CD4-positive, alpha-beta T cell treated with Interferon alpha-2 for 1 hour (primary cell): Measurements from ENCODE around the gene C12orf43.
A peak's percentile ranks its signal among the peaks of the same experiment; 100 is the strongest.

Experiments
- DNase-seq, 2 donors: peaks; one replicate each; pipeline ENCODE4 v3.0.0-alpha.2; 2020 to 2022

Gene C12orf43

DNA sequence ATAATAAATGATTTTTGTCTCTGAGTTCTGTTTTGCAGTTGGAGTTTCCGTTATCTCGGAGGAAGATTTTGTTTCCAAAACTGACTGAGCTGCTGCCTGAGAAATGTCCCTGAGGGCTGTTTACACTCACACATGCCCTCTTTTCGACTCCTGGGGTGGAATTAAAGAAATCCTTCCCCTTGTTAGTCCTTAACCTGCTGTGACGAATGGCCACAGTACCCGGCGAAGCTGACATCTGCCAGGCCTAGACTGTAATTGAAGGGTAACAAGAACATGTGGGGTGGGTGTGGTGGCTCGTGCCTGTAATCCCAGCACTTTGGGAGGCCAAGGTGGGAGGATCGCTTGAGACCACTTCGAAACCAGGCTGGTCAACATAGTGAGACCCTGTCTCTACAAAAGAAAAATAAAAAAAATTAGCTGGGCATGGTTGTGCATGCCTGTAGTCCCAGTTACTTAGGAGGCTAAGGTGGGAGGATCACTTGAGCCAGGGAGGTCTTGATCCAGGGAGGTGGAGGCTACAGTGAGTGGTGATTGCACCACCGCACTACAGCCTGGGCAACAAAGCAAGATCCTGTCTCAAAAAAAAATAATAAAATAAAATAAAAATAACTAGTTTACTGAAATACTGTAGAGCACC, 14.4 kb upstream of the C12orf43 start:
- no peak for DNase-seq

DNA sequence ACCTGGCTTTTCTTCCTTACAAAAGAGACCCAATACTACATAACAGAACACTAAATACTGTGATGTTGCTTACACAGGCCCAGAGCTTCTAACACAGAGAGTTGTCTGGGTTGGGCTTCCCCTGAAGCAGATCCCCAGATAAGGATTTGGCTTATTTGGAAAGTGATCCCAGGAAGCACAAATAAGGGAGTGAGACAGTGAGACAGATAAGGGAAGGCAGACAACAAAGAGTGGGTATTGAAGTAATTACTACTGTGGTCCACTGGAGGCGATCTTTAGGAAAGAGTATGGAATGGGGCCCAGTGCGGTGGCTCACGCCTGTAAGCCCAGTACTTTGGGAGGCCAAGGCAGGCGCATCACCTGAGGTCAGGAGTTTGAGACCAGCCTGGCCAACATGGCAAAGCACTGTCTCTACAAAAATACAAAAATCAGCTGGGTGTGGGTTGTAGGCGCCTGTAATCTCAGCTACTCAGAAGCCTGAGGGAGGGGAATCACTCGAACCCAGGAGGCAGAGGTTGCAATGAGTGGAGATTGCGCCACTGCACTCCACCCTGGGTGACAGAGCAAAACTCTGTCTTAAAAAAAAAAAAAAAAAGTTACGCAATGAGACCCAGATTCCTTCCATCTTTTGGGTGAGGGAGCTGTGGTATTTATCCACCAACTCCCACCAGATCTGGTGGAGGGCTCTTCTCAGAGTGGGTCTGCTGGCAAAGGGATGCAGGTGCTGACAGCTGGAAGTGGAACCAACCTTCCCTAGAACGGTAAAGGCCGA, 10.2 kb upstream of the C12orf43 start:
- no peak for DNase-seq

DNA sequence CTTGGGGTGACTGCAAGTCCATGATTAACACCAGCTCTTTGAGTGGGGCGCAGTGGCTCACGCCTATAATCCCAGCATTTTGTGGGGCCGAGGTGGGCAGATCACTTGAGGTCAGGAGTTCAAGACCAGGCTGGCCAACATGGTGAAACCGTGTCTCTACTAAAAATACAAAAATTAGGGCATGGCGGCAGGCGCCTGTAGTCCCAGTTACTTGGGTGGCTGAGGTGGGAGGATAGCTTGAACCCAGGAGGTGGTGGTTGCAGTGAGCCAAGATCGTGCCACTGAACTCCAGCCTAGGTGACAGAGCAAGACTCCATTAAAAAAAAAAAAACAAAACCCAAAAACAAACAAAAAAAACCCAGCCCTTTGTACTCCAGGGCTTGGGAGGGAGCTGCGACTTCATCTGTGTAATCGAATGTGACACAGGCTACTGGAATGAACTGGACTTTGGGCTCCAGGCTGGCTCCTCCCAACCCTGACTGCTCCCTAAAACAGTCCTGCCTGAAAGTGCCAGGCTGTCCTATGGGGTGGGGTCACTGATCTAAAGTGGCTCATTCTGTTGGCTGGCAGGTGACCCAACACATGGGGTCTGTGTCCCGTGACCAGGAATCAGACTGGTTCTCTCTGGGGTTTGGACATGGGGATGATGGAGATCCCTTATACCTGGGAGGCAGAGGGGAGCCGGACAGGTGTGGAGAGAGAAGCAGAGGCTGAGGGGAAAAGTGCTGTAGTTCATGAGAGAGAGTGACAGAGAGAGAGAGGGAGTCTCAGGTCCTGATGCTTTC, 9.3 kb upstream of the C12orf43 start:
- no peak for DNase-seq

DNA sequence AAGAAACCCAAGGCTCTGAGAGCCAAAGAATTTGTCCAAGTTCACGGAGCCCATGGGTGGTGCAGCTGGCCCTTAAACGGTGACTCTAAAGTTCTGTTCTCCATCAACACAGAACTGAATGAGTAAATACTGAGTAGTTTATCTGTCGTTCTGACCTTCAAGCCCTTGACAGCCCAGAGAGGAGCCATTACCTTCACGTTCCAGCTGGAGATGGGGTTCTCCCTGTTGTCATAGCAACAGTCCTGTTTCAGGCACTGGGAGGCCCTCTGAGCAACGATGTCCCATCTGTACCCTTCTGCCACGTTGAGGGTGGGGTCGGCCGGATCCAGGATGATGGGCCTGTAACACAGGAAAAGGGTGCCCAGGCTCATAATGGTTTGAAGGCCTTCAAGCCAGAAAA, 7.5 kb upstream of the C12orf43 start:
- DNase-seq = no peak

DNA sequence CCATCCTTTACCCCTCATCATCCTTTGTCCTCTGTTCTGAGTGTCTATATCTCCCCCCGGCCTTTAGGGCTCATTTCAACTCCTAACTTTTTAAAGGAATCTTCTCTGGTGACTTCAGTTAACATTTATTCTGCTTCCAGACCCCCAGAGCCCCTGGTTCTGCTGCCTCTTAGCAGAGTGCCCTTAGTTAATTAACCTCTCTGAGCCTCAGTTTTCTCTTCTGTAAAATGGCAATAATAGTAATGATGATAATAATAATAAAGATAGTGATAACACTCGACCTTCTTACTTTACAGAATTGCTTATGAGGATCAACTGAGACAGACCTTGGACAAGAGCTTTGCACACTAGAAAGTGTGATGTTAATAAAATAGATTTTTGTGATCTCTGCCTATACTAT, 6.4 kb upstream of the C12orf43 start:
- no peak for DNase-seq

DNA sequence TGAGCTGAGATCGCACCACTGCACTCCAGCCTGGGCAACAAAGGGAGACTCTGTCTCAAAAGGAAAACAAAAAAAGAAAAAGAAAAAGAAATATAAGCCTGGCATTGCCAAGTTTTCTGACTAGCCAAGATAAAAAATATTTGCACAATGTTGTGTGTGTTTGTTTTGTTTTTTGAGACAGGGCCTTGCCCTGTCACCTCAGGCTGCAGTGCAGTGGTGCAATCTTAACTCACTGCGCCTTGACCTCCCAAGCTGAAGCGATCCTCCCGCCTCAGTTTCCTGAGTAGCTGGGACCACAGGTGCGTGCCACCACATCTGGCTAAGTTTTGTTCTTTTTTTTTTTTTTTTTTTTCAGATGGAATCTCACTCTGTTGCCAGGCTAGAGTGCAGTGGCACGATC, 5.5 kb upstream of the C12orf43 start:
- DNase-seq = no peak

DNA sequence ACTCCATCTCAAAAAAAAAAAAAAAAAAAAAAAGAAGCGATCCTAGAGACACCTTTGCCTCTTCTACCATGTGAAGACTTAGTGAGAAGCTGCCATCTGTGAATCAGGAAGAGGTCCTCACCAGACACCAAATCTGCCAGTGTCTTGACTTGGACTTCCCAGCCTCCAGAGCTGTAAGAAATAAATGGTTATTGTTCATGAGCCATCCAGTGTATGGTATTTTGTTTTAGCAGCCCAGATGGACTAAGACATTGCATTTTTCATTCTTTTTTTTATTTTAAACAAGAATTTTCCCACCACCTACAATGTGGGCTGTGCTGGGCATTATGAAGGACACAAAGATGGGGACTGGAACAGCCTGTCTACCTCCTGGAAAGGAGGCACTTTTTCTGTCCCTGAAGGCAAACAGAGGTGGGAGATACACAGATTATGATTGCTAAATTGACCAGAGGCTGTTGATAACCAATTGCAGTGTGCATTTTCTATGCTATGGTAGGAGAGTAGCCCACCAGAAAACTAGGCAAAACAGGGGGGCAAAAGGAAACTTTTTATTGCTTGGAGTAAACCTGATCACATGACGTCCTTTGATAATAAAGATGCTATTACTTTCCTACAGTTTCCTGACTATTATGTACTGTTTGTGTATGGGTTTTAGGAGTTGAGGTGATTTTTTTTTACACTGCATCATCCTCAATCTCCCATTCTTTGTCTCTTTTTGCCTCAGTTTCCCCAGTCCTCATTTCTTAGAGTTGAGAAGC, 2.8 kb upstream of the C12orf43 start:
- DNase-seq = no peak

DNA sequence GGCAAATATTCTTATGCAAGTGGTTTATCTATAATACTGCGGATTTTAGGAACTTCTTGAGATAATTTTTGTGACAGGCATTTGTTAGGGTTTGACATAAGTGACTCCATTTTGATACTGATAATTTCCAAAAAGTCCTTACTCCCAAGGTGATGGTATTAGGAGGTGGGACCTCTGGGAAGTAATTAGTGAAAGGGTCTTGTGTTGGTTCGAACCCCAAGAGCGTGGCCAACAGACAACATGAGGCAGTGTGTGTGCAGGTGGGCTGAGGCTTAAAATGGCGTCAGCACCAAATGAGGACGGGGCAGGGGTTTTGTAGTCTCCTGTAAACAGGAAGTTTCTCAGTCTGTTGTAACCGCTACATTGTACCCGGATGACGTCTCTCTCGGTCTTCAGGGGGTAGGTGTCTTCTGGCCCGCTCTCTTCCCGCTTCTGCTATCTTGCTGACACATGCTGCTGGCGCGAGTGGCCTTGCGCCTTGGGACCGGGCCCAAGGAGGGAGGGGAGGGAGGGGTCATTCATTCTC, 1.7 kb upstream of the C12orf43 start:
- DNase-seq = peak in 1 of 2 donors; percentile 39

DNA sequence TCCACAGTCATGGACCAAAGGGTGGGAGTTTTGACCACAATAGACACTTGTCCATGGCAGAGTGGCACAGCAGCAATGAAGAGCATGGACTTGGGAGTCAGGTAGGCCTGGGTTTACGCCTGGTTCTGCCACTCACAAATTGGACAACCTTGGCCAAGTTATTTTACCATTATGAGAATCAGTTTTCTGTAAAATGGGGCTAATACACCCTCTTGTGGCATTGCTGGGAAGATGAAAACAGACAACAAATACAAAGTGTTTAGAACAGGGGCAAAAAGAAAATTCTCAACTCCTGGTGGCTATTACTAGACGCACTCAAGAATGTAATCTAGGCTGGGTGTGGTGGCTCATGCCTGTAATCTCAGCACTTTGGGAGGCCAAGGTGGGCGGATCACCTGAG, 2.6 kb downstream of the C12orf43 start:
- peak in 1 of 2 donors; percentile 4 for DNase-seq

DNA sequence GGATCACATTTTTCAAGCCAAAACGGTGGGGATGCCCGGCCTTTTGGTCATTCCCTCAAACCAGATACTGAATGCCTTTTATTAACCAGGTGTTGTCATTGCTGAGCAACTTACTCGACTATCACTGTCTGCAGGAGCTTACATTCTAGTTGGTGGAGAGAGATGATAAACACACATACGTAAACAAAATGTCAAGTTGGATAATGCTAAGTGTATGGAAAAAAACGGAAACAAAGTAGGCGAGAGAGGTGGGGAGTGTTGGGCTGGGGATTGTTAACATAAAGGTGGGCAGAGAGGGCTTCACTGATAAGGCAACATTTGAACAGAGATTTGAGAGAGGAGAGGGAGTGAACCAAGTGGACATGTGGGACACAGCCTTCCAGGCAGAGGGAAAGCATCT, 4.5 kb downstream of the C12orf43 start:
- no peak for DNase-seq

DNA sequence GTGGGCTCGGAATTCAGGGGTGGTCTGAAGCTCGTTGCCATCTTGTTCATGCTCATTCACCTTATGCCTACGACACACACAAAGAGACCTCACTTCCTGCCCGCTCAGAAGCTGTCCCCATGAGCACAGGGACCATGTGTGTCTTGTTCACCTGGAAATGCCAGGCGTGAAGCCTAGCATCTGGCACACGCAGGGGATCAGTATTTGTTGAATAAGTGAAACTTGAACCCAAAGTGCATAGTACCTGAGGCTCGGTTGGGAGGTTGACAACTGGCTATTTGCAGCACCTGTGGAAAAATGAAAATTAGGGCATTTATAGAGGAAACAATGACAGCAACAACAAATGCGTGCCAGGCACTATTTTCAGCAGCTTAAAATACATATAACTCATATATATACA, 5.4 kb downstream of the C12orf43 start:
- DNase-seq = no peak

DNA sequence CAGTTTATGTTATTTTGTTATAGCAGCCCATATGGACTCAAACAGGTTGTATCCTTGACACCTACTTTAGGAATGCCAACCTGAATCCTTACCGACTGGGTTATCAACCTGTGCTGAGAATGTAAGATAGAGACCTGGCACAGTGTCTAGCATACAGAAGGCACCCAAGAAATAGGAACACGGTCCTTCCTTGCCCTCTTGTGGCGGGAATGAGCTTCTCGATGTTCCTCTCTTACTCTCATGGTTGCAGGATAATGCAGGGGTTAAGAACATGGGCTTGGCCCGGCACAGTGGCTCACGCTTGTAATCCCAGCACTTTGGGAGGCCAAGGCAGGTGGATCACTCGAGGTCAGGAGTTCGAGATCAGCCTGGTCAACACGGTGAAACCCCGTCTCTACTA, 6.5 kb downstream of the C12orf43 start:
- no peak for DNase-seq

DNA sequence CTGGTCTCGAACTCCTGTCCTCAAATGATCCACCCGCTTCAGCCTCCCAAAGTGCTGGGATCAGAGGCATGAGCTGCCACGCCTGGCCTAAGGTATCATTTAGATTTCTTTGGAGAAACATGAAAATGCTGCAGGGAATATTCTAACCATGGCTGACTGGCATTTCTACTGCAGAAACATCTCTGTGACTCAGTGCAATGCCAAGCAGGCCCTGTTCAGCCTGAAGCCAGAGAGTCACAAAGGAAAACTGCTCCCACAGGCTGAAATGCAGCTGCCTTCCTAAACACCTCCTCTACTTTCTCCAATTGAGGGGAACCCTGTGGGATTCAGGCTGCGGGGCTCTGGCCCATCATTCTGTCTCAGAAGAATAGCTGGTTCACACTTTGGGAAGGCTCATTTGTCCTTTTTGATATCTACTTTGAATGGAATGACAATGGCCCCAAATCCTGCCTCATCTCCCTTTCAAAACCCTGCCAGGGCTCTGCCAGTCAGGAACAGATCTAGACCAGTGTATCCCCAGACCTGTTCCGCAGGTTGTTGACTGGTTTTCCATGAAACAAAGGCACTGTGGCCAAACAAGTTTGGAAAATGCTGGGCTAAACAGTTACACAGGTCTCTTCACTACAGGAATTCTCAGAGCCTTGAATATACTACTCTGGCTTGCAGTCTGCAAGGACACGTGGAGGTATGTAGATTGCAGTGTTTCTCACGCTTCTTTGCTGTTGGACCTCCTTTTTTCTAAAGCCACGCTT, 7.8 kb downstream of the C12orf43 start:
- DNase-seq = no peak

DNA sequence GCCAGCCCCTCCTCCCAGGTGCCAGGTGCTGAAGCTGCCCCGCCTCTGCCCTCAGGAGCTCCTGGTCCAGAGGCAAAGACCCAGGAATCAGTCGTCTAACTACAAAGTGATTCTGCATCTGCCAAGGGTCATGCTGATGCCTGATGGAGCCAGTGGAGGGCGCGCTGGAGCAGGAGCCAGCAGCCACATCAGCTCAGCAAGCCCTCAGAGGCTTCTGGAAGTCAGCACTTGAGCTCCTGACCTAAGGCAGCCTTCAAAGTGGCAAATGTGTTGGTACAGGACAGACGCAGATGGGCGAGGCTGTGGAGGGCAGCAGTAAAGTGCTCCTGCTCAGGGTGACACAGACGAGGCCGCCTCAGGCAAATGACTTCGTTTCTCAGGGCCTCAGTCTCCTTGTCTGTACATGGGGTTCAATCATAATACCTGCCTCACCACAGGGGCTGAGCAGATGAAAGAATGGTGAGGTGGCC, 10.9 kb downstream of the C12orf43 start:
- peak; percentile 45 to 51 for DNase-seq

DNA sequence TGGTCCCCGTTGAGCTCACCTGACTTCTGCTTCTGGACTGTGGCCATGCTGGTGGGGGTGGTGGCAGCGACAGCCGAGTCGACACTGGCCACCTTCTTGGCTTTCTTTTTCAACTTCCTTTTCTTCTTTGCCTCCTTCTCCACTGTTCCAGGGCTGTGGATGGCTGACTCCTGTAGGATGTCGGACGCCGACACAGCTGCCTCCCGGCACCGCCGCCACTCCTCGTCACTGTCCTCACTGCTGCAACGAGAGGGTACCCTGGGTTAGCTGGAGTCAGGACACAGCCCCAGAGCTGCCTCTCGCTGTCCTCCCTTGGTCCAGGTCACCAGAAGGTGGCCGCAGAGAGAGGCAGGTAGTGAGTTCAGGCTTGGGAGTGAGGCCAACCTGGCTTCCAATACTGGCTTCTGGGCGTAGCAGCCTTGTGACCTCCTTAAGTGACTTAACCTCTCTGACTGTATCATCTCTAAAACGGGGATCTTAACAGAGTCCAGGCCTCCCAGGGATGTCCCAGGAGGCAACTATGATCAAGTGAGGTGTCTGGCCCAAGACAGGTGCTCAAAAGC, 12.0 kb downstream of the C12orf43 start:
- DNase-seq = no peak

DNA sequence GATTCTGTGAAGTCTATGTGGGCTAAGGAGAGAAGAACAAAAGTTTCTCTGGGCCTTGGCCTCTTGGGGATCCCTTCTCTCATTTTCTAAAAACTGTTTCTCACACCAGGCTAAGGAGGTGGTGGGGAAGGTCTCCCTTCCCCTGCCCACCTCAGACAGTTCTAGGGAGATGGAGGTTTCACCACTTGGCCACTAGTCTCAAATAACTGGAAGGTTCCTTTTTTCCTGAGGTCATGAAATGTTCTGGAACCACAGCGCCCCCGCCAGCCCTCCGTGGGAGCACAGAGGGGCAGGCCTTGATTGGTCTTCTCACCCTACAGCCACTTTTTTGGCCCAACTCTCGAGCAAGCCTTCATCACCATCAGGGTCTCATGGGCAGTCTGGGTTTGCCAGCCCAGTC, 12.6 kb downstream of the C12orf43 start:
- DNase-seq = no peak

DNA sequence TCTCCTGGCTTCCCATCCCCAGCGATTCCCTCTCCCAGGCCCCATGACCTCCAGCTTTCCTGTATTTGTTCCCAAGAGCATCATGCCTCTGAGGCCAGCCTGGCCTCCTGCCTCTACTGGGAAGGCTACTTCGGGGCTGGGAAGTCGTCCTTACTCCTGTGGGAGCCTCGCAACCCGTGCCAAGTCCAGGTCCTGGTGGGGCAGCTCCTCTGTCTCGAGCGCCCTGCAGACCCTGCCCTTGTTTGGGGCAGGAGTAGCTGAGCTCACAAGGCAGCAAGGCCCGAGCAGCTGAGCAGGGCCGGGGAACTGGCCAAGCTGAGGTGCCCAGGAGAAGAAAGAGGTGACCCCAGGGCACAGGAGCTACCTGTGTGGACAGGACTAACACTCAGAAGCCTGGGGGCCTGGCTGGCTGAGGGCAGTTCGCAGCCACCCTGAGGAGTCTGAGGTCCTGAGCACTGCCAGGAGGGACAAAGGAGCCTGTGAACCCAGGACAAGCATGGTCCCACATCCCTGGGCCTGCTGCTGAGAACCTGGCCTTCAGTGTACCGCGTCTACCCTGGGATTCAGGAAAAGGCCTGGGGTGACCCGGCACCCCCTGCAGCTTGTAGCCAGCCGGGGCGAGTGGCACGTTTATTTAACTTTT, 14.3 kb downstream of the C12orf43 start:
- no peak for DNase-seq

DNA sequence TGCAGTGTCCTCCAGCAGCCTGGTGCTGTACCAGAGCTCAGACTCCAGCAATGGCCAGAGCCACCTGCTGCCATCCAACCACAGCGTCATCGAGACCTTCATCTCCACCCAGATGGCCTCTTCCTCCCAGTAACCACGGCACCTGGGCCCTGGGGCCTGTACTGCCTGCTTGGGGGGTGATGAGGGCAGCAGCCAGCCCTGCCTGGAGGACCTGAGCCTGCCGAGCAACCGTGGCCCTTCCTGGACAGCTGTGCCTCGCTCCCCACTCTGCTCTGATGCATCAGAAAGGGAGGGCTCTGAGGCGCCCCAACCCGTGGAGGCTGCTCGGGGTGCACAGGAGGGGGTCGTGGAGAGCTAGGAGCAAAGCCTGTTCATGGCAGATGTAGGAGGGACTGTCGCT, 15.2 kb downstream of the C12orf43 start:
- no peak for DNase-seq

DNA sequence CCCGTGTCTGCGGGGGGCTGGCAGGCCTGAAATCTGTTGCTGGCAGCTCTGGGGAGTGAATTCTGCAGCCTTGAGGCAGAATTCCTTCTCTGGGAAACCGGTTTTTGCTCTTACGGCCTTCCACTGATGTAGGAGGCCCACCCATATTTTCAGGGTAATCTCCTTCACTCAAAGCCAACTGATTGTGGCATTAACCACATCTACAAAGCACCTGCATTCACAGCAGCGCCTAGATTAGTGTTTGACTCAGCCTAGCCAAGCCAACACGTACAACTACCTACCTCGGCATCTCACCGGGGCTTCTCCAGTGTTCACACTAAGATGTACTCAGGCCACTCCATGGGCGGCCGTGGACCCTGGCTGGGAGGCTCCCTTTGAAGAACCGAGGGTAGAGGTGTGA, 15.8 kb downstream of the C12orf43 start:
- no peak for DNase-seq

DNA sequence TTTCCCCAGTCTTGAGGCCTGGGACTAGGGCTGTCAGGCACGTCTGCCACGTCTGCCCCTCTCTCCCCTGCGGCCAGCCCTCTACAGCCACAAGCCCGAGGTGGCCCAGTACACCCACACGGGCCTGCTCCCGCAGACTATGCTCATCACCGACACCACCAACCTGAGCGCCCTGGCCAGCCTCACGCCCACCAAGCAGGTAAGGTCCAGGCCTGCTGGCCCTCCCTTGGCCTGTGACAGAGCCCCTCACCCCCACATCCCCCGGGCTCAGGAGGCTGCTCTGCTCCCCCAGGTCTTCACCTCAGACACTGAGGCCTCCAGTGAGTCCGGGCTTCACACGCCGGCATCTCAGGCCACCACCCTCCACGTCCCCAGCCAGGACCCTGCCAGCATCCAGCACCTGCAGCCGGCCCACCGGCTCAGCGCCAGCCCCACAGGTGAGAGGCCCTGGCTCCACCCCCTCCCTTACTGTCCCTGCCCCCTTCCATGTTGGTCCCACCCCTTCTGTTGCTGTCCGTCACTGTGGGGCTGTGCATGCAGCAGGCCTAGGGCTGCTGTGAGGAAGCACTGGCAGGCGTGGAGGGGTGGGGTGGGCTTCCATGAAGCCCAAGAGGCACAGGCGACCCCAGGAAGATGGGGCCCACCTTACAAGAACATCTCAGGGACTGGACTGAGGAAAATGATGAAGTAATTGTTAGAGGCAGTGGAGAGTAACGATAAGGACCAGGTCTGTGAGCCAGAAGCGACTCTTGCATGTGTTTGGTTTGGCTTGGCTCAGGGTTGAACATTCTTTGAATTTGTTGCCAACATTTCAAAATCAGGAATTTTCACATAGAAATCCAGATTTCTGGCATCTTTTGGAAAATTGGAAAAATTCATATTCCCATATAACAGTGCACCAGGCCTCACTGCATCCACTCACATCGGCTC, 16.8 kb downstream of the C12orf43 start:
- no peak for DNase-seq
